ENCODE data around the gene GRM5. TPM values are rescaled to one million over a fixed set of nuclear protein-coding genes. Genes with fewer than 3 reads are reported as not detected.

GRM5 gene
- total and polyA plus RNA-seq, 2 donors (not counting 1 experiment from before 2014, with no cell fraction given) = 0.01 TPM; not detected in 1

DNA sequence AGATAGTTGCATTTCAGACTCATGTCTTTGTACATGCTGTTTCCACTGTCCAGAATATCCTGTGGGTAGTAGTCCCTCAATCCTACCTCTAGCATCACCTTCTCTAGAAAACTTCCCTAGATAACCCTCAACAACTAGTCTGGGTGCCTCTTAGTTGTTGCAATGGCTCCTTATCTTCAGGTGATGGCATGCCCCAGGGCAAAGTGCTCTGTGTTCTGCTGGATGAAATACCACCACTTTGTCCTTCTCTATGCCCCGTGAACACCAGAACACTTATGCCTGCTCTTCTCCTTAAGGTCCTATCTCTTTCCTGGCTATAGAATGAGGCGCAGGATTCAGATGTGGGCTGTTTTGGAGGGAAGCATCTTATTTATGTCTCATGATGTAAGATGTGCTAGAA lies 569.9 kb downstream of the GRM5 start:
- Histone ChIP-seq H3K27me3 (ENCODE audit: control insufficient read depth, insufficient read depth, low read length) (no peaks in the 10 kb centered on the region), H3K27ac (ENCODE audit: insufficient read depth, low read length) (no peak overlapping the region)

DNA sequence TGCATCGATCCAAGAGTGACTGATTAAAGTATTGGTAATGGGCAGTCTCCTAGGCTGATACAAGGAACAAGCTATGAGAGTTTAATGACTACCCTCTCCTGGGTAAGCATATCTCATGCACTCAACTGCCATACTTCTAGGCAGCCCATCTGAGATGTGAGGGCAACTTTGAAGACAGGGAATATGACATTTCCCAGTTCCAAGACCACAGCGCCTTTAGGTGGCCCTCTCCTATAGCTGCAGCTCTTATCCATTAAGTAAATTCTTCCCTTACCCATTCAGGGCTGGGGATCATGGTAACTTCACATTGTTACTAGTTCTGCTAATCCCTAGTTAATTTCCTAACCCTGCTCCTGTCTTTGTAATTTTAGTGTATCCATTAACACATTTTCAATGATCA lies 570.9 kb downstream of the GRM5 start:
- Histone ChIP-seq H3K4me3 (replicated peaks in 1 of 4; ENCODE audit: control extremely low read depth in 1 of 4, insufficient read depth in 1 of 4, low read depth in 3 of 4, low read length in 4 of 4) (no peak overlapping the region), H3K9me3 (ENCODE audit: control insufficient read depth, insufficient read depth, low read depth, low read length) (no peaks in the 10 kb centered on the region), H3K4me1 (ENCODE audit: control insufficient read depth, extremely low read depth, insufficient read depth, low read length) (no peaks in the 10 kb centered on the region), H3K9ac (ENCODE audit: insufficient read depth, low read length) (no peak overlapping the region), H3K27me3 (ENCODE audit: control insufficient read depth, insufficient read depth, low read length) (no peaks in the 10 kb centered on the region), H3K36me3 (ENCODE audit: control insufficient read depth, insufficient read depth, low read length) (no peaks in the 10 kb centered on the region), H3K79me2 (ENCODE audit: control insufficient read depth, insufficient read depth, low read length) (no peaks in the 10 kb centered on the region), H3K4me2 (ENCODE audit: extremely low read depth, insufficient read depth, low read length) (no peak overlapping the region), H4K20me1 (ENCODE audit: control insufficient read depth, extremely low read depth, insufficient read depth, low read length) (no peaks in the 10 kb centered on the region), H2AFZ (ENCODE audit: low read length) (no peak overlapping the region), H3K27ac (ENCODE audit: insufficient read depth, low read length) (no peak overlapping the region)
- TF ChIP-seq, protein P1, sequence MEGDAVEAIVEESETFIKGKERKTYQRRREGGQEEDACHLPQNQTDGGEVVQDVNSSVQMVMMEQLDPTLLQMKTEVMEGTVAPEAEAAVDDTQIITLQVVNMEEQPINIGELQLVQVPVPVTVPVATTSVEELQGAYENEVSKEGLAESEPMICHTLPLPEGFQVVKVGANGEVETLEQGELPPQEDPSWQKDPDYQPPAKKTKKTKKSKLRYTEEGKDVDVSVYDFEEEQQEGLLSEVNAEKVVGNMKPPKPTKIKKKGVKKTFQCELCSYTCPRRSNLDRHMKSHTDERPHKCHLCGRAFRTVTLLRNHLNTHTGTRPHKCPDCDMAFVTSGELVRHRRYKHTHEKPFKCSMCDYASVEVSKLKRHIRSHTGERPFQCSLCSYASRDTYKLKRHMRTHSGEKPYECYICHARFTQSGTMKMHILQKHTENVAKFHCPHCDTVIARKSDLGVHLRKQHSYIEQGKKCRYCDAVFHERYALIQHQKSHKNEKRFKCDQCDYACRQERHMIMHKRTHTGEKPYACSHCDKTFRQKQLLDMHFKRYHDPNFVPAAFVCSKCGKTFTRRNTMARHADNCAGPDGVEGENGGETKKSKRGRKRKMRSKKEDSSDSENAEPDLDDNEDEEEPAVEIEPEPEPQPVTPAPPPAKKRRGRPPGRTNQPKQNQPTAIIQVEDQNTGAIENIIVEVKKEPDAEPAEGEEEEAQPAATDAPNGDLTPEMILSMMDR (conservative IDR thresholded peaks at IDR 0.05 in 1 of 2, IDR thresholded peaks at IDR 0.05 in 1 of 2; ENCODE audit: low read depth in 1 of 2, low read length in 2 of 2) = no peak
- no peak for TF ChIP-seq EZH2 (IDR thresholded peaks at IDR 0.05; ENCODE audit: low read length, missing control alignments)
- no peak for DNase-seq (ENCODE audit: low read depth in 2 of 2)

More for the DNA sequence above, 569.9 kb downstream of the GRM5 start:
- no peaks in the 10 kb centered on the region for H3K79me2 ChIP-seq (ENCODE audit: control insufficient read depth, insufficient read depth, low read length)
- H2AFZ ChIP-seq (ENCODE audit: low read length) = no peak overlapping the region
- no peak for DNase-seq (ENCODE audit: low read depth in 2 of 2)
- H4K20me1 ChIP-seq (ENCODE audit: control insufficient read depth, extremely low read depth, insufficient read depth, low read length) = no peaks in the 10 kb centered on the region
- H3K9me3 ChIP-seq (ENCODE audit: control insufficient read depth, insufficient read depth, low read depth, low read length) = no peaks in the 10 kb centered on the region
- H3K4me3 ChIP-seq (replicated peaks in 1 of 4; ENCODE audit: control extremely low read depth in 1 of 4, insufficient read depth in 1 of 4, low read depth in 3 of 4, low read length in 4 of 4) = no peak overlapping the region
- no peak overlapping the region for H3K9ac ChIP-seq (ENCODE audit: insufficient read depth, low read length)
- TF ChIP-seq EZH2 (IDR thresholded peaks at IDR 0.05; ENCODE audit: low read length, missing control alignments) = no peak
- TF ChIP-seq, protein P1 (conservative IDR thresholded peaks at IDR 0.05 in 1 of 2, IDR thresholded peaks at IDR 0.05 in 1 of 2; ENCODE audit: low read depth in 1 of 2, low read length in 2 of 2) = no peak
- no peaks in the 10 kb centered on the region for H3K4me1 ChIP-seq (ENCODE audit: control insufficient read depth, extremely low read depth, insufficient read depth, low read length)
- no peak overlapping the region for H3K4me2 ChIP-seq (ENCODE audit: extremely low read depth, insufficient read depth, low read length)
- no peaks in the 10 kb centered on the region for H3K36me3 ChIP-seq (ENCODE audit: control insufficient read depth, insufficient read depth, low read length)

DNA sequence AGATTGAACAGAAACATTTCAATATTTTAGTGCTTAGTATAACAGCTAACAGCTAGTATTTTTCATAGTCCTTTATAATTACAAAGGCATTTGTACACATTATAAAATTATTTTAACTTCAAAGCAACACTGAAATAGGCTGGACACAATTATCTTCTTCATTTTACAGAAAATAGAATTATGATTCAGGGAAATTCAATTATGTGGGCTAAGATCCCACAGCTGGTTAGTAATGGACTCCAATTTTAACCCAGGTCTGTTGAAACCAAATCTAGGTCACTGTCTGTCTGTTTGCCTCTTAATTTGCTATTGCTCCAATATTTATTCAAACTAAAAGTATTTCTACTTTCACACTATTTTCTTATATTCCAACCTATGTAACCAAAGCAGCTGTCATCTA lies 574.1 kb downstream of the GRM5 start:
- no peaks in the 10 kb centered on the region for H3K79me2 ChIP-seq (ENCODE audit: control insufficient read depth, insufficient read depth, low read length)
- no peak for DNase-seq (ENCODE audit: low read depth in 2 of 2)
- no peak overlapping the region for H3K4me2 ChIP-seq (ENCODE audit: extremely low read depth, insufficient read depth, low read length)
- H3K4me1 ChIP-seq (ENCODE audit: control insufficient read depth, extremely low read depth, insufficient read depth, low read length) = no peaks in the 10 kb centered on the region
- TF ChIP-seq, protein P1 (conservative IDR thresholded peaks at IDR 0.05 in 1 of 2, IDR thresholded peaks at IDR 0.05 in 1 of 2; ENCODE audit: low read depth in 1 of 2, low read length in 2 of 2) = no peak
- TF ChIP-seq EZH2 (IDR thresholded peaks at IDR 0.05; ENCODE audit: low read length, missing control alignments) = no peak
- H4K20me1 ChIP-seq (ENCODE audit: control insufficient read depth, extremely low read depth, insufficient read depth, low read length) = no peaks in the 10 kb centered on the region
- no peaks in the 10 kb centered on the region for H3K9me3 ChIP-seq (ENCODE audit: control insufficient read depth, insufficient read depth, low read depth, low read length)
- H3K36me3 ChIP-seq (ENCODE audit: control insufficient read depth, insufficient read depth, low read length) = no peaks in the 10 kb centered on the region
- no peaks in the 10 kb centered on the region for H3K27me3 ChIP-seq (ENCODE audit: control insufficient read depth, insufficient read depth, low read length)
- H3K9ac ChIP-seq (ENCODE audit: insufficient read depth, low read length) = no peak overlapping the region
- no peak overlapping the region for H3K27ac ChIP-seq (ENCODE audit: insufficient read depth, low read length)
- H3K4me3 ChIP-seq (replicated peaks in 1 of 4; ENCODE audit: control extremely low read depth in 1 of 4, insufficient read depth in 1 of 4, low read depth in 3 of 4, low read length in 4 of 4) = no peak overlapping the region
- H2AFZ ChIP-seq (ENCODE audit: low read length) = no peak overlapping the region
